ENCODE measurements around the gene DOK5.
"Not testable (repeated sequence)": the region's sequence is repeated elsewhere in the genome, so short reads cannot be mapped to it uniquely, and the experiment has no call there.

DOK5 gene

DNA sequence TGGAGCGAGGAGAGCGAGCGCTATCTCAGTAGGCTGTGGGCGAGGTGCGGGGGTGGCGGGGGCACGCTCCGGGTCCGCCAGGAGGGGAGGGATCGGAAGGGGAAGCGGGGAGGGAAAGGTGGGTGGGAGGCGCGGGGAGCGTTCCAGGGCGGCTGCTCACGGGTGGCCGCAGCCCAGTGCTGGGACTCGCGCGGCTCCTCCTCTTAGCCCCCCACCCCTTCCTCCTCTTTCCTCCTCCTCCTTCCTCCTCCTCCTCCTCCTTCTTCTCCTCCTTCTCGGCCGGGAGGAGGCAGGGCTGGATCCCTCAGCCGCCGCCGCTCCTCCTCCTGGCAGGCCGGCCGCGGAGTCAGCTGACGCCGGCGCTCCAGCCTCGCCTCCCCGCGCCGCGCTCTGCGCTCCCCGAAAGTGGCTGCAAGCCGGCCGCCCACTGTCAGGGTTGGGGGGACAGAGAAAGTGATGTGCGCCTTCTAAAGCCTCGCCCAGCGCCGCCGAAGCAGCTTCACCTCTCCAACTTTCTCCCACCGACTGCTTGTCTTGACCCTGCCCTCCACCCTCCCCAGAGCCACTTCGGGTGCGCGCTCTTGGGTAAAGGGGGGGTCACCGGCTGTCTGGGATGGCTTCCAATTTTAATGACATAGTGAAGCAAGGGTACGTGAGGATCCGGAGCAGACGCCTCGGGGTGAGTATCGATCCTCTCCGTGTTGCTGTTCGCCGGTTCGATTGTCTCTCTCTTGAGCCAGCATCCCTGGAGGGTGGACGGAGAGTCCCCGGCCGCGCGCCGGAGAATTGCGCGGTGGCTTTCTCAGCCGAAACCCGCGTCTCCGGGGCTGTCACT is at the start of gene DOK5:
DOK5 (plus strand) TSS at position 260 of the 835 bp plus-strand sequence; CDS start at position 614, 354 bp downstream.
- no peak for DNase-seq (ENCODE audit: low read depth in 4 of 4, low spot score in 1 of 4)

DNA sequence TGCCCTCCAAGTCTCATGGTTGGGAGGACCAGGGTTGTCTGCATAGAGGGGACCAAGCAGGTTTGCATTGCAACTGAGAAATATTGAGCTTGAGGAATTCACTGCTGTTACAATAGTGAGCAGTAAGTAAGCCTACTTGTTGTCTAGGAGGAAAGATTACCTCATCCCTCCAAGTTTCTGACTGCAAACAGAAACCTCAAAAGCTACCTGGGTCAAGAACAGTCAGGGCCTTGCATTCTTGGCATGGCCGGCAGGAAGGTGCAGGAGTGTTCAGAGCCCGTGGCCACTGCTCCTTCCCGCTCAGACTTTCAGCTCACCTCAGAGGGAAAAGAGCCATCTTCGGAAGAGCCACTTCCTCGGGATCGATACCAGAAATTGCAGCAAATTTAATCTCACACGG is 46.0 kb upstream of the DOK5 start:
- DNase-seq (ENCODE audit: low read depth in 4 of 4, low spot score in 1 of 4), result no peak

DNA sequence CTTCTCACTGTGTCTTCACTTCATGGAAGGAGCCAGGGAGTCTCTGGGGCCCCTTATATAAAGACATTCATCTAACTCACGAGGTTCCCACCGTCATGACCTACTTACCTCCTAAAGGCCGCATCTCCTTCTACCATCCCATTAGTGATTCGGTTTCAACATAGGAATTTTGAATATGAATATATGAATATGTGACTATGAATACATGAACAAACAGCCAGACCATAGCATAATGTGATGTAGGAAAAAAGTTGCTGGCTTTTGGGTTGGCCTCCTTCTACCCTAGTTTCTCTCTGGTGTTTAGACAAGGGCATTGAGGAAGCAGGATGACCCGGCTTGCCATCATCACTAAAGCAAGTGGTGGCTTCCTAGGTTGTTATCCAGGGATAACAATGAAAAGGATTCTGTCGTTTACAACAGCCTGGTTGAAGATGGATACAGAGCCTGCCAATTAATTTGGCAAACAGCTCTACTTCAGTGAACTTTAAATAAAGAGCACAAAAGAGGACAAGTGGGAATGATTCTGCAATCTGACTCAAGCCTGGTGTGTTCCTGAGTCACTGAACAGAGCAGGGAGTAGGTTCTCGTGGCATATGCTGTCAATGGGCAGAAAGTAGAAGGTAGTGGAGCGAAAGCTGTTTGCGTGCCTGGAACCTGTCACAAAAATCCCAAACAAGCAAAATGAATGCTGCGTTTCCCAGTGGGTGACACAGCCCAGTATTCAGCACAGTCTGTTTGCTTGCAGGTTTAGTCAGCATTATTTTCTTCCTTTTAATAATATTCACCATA is 44.0 kb upstream of the DOK5 start:
- DNase-seq (ENCODE audit: low read depth in 4 of 4, low spot score in 1 of 4), result no peak

DNA sequence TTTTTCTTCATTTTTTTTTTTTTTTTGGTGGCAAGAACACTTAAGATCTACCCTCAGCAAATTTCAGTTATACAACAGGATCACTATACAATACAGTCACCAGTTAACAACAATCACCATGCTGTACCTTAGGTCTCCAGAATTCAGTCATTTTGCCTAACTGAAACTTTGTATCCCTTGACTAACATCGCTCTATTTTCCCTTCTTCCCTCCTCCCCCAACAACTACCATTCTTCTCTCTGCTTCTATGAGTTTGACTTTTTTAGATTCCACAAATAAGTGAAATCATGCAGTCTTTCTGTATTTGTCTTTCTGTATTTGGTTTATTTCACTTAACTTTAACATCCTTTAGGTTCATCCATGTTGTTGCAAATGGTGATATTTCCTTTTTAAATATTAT is 42.4 kb upstream of the DOK5 start:
- DNase-seq (ENCODE audit: low read depth in 4 of 4, low spot score in 1 of 4), result no peak

DNA sequence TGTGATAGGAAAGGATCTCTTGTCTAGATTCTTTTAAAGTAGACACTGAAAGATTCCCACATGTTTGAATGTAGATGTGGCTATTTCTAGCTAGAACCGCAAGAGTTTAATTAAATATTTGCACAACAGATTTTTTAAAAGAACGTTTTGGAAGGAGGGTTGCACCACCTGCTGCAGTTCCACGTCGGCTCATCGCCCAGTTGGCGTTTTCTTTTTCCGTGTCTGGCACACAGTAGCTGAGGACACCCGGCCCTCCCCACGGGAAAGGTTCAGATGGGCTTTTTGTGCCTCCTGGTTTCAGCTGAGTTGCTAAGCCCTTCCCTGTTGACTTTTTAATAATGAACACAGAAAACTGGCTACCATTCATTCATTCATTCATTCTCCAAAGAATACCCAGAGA is 41.8 kb upstream of the DOK5 start:
- DNase-seq (ENCODE audit: low read depth in 4 of 4, low spot score in 1 of 4), result no peak

DNA sequence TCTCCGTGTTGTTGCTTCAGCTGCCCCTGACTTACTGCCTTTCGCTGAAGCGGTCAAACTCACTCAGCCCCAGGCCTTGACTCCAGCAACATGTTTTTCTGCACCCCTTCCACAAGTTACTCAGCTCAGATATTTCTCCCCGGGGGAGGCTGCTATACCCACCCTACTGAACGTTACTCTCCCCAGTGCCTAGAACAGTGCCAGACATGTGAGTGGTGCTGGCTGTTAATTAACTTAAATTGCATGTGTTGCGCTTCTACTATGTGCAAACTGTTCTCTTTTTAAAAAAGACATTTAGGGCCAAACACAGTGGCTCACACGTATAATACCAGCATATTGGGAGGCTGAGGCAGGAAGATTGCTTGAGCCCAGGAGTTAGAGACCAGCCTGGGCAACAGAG is 41.2 kb upstream of the DOK5 start:
- no peak for DNase-seq (ENCODE audit: low read depth in 4 of 4, low spot score in 1 of 4)

DNA sequence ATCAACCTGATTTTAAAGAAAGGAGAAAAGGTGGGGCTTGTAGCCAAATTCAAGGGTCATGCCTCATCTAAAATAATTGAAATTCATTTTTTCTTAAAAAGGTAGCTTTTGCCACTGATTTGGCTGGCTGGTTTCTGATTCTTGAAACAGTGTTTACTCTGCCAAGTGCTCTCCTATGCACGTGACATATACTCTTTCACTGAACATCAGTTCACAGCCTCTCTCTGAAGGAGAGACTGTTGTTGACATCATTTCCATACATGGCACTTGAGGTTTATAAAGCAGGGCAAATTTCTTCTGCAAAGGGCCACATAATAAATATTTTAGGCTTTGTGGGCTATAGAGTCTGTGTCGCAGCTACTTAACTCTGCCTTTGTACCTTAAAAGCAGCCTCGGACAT is 40.4 kb upstream of the DOK5 start:
- DNase-seq (ENCODE audit: low read depth in 4 of 4, low spot score in 1 of 4), result no peak

DNA sequence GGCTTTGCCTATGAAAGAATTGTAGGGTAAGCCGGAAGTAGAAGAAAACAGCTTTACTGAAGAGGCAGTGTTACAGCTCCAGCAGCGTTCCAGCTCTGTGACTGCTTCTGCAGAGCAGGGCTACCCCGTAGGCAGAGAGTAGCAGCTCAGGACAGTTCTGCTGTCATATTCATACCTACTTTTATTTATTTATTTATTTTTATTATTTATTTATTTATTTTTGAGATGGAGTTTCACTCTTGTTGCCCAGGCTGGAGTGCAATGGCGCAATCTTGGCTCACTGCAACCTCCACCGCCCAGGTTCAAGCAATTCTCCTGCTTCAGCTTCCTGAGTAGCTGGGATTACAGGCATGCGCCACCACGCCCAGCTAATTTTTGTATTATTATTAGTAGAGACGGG is 39.0 kb upstream of the DOK5 start:
- DNase-seq (ENCODE audit: low read depth in 4 of 4, low spot score in 1 of 4), result not testable (repeated sequence)

DNA sequence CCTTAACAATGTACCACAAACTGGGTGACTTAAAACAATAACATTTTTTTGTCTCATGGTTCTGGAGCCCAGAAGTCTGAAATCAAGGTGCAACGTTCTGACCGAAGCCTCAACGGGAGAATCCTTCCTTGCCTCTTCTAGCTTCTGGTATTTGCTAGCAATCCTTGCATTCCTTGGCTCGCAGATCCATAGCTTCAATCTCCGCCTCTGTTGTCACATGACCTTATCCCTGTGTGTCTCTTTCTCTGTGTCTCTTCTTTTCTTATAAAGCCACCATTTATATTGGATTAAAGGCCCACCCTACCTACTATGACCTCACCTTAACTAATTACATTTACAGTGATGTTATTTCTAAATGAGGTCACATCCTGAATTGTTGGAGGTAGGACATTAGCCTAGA is 37.2 kb upstream of the DOK5 start:
- DNase-seq (ENCODE audit: low read depth in 4 of 4, low spot score in 1 of 4), result no peak

DNA sequence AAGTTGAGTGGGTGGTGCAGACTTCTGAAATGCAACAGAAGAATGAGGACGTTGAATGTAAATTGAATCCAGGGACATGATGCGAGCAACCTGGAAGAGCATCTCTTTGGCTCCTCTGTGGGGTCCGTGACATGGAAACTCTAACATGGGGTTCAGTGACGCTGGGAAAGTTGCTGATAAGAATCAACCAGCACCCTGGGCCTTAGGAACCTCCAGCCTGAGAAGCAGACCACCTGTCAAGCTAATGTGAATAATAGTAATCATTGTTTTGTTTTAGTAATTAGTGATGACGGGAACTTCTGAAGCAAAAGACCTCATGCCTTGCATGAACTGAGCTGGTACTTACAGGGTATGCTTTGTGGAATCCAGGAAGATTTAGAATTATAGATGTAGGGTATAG is 25.2 kb upstream of the DOK5 start:
- no peak for DNase-seq (ENCODE audit: low read depth in 4 of 4, low spot score in 1 of 4)

DNA sequence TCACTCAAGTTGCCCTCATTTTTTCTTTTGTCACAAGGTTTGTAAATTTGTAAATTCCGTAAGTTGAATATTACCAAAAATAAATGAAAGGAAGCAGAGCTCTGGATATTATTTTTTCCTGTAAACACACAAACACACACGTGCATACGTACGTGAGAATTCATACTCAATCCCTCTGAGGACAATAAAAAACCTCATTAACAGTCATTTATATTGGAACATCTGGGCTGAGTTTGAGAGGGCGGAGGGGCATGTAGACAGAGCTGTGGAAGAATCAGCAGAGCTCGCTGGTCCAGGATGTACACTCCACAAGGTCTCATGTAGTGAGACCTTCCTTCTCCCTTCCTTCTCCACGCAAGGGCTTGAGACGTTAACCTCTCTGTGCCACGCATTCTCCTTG is 24.2 kb upstream of the DOK5 start:
- DNase-seq (ENCODE audit: low read depth in 4 of 4, low spot score in 1 of 4), result no peak

DNA sequence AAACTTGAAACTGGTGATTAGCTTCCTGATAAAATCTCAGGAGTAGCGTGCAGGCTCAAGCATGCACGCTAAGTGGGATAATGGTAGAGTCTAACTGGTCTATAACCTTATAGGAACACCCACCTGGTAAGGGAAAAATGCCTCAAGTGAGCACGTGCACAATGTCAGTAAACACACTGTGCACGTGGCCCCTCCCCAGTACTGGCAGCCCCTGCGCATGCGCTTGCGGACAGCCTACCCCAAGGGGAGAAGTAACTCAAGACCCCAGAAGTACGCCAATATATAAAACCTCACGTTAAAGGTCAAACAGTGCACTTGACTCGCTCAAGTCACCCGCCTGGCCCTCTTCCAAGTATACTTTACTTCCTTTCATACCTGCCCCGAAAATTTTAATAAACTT is 23.1 kb upstream of the DOK5 start:
- DNase-seq (ENCODE audit: low read depth in 4 of 4, low spot score in 1 of 4), result no peak

DNA sequence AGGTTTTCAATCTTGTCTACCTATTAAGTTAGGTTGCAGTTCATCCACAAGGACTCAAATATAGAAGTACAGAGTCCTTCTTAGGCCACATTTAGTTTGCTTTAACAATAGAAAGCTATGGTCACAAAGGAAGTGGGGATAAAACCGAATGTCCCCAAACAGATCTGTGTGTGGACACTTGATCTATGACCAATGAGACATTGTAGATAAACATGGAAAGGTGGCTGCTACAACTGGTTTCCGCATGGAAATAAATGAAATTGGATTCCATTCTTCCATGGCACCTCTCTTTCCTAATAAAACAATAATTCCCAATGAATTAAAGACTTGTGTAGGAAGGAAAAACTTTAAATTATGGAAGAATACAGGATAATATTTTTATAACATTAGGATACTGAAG is 20.4 kb upstream of the DOK5 start:
- no peak for DNase-seq (ENCODE audit: low read depth in 4 of 4, low spot score in 1 of 4)

DNA sequence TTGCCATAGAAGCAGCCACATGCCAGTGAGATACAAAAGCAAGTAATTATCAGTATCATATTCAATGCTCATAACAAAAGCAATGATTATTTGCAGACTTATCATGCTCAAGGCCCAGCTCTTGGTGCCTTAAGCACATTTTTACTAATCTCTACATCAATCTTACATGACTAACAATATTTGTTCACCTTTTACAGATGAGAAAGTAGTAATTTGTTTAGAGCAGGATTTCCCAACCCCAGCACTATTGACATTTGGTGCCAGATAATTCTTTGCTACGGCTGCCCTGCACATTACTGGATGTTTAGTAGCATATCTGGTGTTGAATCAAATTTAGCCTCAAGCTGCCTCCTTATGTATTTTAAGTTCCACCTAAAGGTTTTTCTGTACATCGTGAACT is 19.0 kb upstream of the DOK5 start:
- DNase-seq (ENCODE audit: low read depth in 4 of 4, low spot score in 1 of 4), result no peak

DNA sequence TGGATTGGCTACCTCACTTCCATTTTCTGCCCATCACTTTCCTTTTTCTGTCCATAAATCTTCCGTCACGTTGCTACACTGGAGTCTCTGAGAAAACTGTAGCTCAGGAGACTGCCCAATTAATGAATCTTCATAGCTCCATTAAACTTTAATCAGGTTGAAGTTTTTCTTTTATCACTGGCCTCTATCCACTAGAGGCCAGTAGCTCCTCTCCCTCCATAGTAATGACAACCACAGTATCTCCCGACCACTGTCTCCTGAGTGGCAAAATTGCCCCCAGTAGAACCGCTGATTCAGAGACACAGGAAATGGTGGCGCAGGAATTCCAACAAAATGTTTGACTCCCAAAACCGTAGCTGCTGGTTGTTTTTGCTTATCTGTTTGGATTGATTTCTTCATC is 18.4 kb upstream of the DOK5 start:
- no peak for DNase-seq (ENCODE audit: low read depth in 4 of 4, low spot score in 1 of 4)

DNA sequence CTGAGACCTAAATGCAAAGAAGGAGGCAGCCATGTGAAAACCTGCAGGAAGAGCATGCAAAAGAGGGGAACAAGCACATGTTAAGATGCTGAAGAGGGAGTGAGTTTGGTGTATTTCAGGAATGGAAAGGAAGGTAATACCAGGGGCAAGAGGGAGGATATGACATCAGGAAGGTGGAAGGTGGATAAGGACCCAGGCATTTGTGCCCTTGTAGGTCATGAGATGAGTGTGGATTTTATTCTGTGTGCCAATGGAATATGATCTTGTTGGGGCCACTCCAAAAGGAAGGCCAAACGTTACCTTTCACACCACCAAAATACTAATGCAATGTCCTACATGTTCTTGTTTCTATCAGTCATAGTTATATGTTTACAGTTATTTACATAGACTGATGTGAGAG is 17.2 kb upstream of the DOK5 start:
- no peak for DNase-seq (ENCODE audit: low read depth in 4 of 4, low spot score in 1 of 4)

DNA sequence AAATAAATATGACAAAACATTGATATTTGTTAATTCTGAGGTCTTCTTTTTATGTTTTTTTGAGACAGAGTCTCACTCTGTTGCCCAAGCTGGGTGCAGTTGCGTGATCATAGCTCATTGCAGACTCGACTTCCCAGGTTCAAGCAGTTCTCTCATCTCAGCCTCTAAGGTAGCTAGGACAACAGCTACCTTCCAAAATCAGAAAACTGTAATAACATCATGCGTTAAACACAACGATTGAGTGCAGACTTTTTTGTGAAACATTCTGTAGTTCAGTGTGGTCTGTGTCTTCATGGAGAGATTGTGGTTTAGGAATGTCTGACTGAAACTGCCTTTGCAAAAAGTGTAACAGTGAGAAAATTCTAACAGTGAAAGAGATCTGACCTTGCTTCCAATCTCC is 16.1 kb upstream of the DOK5 start:
- DNase-seq (ENCODE audit: low read depth in 4 of 4, low spot score in 1 of 4), result no peak

DNA sequence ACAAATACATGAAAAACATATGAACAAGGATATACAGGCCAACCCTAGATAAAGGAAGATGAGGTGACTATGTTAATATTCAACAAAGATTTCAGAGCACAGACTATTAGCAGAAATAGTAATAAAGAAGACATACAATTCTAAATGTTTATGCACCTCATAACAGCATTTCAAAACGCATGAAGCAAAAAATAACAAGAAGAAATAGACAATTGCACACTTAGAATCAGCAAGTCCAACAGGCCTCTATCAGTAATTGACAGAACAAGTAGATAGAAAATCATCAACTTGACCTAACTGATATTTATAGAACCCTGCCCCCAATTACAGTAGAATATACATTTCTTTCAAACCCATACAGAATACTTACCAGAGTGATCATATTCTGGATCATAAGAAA is 11.4 kb upstream of the DOK5 start:
- no peak for DNase-seq (ENCODE audit: low read depth in 4 of 4, low spot score in 1 of 4)

DNA sequence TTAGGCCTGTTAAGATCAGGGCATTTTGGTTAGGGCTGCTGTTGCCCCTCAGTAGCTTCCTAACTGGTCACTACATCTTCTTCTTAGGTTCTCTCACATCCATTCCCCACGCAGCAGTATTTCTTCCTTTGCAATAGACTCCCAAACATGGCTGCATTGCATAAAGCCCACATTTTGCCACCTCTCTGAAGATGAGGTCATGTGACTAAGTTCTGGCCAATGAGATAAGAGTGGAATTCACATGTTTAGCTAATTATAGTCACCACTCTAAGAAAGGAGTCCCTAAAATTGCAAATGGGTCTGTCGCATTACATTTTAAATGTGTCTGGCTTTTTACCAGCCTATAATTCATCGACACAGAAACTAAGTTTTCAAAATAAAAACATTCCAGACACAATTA is 9.3 kb upstream of the DOK5 start:
- no peak for DNase-seq (ENCODE audit: low read depth in 4 of 4, low spot score in 1 of 4)

DNA sequence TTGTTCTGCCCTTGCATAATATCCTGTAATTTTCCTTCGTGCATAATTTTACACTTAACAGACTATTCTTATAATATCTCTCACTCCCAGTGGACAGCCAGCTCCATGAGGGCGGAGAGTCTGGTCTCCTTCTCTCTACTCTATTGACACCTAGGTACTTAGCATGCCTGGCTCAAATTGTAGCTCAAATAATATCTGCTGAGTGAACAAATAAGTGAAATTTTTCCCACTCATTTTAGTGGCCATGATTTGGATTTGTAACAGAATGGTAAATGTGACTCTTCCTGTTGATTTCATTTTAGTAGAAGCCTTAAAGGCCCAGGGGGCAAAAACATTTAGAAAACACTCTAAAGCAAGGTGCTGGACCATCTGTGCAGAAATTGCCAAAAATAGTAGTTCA is 7.8 kb upstream of the DOK5 start:
- DNase-seq (ENCODE audit: low read depth in 4 of 4, low spot score in 1 of 4), result no peak

DNA sequence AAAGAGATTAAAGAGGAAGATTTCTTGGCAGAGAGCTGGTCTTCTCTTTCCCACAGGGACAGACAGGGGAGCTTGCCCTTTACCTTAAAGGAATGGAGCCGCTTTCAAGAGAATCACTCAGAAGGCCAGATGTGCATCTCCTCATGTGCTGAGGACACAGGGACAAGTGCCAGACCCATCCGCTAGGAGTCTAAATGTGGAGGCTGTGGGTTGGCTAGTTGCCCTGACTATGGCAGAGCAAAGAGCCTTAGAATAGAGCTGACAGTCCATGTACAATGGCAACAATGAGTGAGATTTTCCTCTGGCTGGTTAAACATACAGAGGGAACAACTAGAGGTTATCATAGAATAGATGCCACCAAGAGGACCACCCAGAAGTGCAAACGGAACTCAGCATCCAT is 7.3 kb upstream of the DOK5 start:
- no peak for DNase-seq (ENCODE audit: low read depth in 4 of 4, low spot score in 1 of 4)

DNA sequence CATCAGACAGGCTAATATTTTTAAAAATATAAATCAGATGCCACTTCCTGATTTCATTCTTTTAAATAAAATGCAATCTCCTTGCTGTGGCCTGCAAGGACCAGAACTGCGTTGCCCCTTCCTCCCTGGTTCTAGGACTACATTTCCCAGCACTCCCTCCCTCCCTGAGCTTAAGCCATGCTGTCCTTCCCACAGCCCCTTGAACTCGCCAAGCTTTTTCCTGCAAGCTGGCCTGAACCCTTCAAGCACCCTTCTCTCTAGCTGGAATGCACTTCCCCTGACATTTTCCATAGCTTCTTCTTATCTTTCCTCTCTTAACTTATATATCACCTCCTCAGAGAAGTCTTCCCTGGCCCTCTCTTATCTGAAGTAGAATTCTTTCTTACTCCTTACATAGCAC is 6.1 kb upstream of the DOK5 start:
- no peak for DNase-seq (ENCODE audit: low read depth in 4 of 4, low spot score in 1 of 4)

DNA sequence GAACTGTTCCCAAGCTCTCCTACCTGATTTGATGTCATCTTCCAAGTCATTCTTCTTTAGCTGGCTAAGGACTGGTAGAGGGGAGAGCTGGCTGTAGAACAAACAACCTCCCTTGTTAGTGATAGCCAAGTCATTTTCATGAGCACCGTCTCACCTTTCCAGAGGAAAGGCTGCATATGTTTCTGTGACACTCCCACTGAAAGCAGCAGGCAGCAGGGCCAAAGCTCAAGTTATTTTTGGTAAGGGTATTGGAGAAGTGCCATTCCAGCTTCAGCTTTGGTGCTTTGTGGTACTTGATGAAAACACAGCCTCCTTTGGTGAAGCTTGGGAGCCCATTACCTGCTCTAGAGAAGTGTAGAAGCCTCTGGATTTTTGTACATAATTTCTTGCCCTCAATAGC is 5.4 kb upstream of the DOK5 start:
- no peak for DNase-seq (ENCODE audit: low read depth in 4 of 4, low spot score in 1 of 4)
